Cardiac muscle cell (in vitro differentiated cells and primary cell): Measurements from ENCODE around the gene LYST. TPM values are rescaled to one million over a fixed set of nuclear protein-coding genes. Genes with fewer than 3 reads are reported as not detected.

Experiments used
- DNase-seq, 2 donors: peaks; one replicate each; pipeline versions ENCODE4 v3.0.0 to v3.0.0-alpha.2; 2010 to 2017; ENCODE audit warnings: low read depth in 1 of 2, low spot score in 1 of 2
- H3K27ac ChIP-seq: fragments of 200-600 bp; sonication (generic); 2 replicates; pipeline ENCODE4 v1.5.1; 2016
- H3K27me3 ChIP-seq: fragments of 200-600 bp; sonication (generic); 2 replicates; pipeline ENCODE4 v1.6.0; 2016; ENCODE audit warnings: control low read depth
- H3K36me3 ChIP-seq: fragments of 200-600 bp; sonication (generic); 2 replicates; pipeline ENCODE4 v1.5.1; 2016; ENCODE audit warnings: control low read depth
- H3K4me1 ChIP-seq: fragments of 200-600 bp; sonication (generic); 2 replicates; pipeline ENCODE4 v1.8.1; 2017; ENCODE audit warnings: low read depth, mild to moderate bottlenecking, mixed run types
- H3K4me3 ChIP-seq: fragments of 200-600 bp; sonication (generic); 2 replicates; pipeline ENCODE4 v1.5.1; 2016; ENCODE audit warnings: mild to moderate bottlenecking
- H3K9me3 ChIP-seq: fragments of 200-600 bp; sonication (generic); 2 replicates; pipeline ENCODE4 v1.5.1; 2017; ENCODE audit warnings: low read depth, mild to moderate bottlenecking, control low read depth
- CTCF ChIP-seq: IDR thresholded peaks from 2 replicates; pipeline ENCODE4 v1.5.1; 2012; ENCODE audit warnings: low read depth, mild to moderate bottlenecking, low read length
- polyA plus RNA-seq: library from polyadenylated mRNA; unstranded; fragments of >200 nt; fragmentation: Nextera tagmentation; extraction: Ambion mirVana; gene quantifications from 2 replicates; pipeline ENCODE4 v1.2.1, GENCODE V29; 2016
- total RNA-seq: library from RNA; depleted of rRNA; stranded (reverse); fragments of >200 nt; gene quantifications from 2 replicates; pipeline ENCODE4 v1.2.3, GENCODE V29; 2016

The LYST gene
- total and polyA plus RNA-seq, 2 experiments from 2014 or later = 4.5 to 5.2 TPM

- no peak for TF ChIP-seq CTCF
- Histone ChIP-seq H3K36me3 (no peaks in the 10 kb centered on the region), H3K9me3 (no peaks in the 10 kb centered on the region), H3K27me3 (no peaks in the 10 kb centered on the region), H3K4me1 (no peaks in the 10 kb centered on the region), H3K4me3 (no peak overlapping the region), H3K27ac (no peak overlapping the region)
- DNase-seq = no peak
Measured at GRCh38 chr1:235697508-235697907, 169.2 kb downstream of the LYST start.

- no peak for DNase-seq
- TF ChIP-seq CTCF = no peak
- Histone ChIP-seq H3K27ac (no peak overlapping the region), H3K4me1 (no peaks in the 10 kb centered on the region), H3K27me3 (no peaks in the 10 kb centered on the region), H3K9me3 (no peaks in the 10 kb centered on the region), H3K36me3 (no peaks in the 10 kb centered on the region), H3K4me3 (no peak overlapping the region)
Measured at GRCh38 chr1:235689356-235689755, 177.3 kb downstream of the LYST start.

GRCh38 chr1:235688096-235688495, 178.6 kb downstream of the LYST start:
- Histone ChIP-seq H3K4me1 (no peaks in the 10 kb centered on the region), H3K9me3 (no peaks in the 10 kb centered on the region), H3K27ac (no peak overlapping the region), H3K4me3 (no peak overlapping the region), H3K27me3 (no peaks in the 10 kb centered on the region), H3K36me3 (no peaks in the 10 kb centered on the region)
- no peak for TF ChIP-seq CTCF
- DNase-seq = no peak

GRCh38 chr1:235683653-235684052, 183.1 kb downstream of the LYST start:
- Histone ChIP-seq H3K4me3 (no peak overlapping the region), H3K9me3 (no peaks in the 10 kb centered on the region), H3K27ac (no peak overlapping the region), H3K4me1 (no peaks in the 10 kb centered on the region), H3K36me3 (no peaks in the 10 kb centered on the region), H3K27me3 (no peaks in the 10 kb centered on the region)
- DNase-seq = peak in 1 of 2 donors; percentile 4
- TF ChIP-seq CTCF = no peak

GRCh38 chr1:235682216-235682615, 184.5 kb downstream of the LYST start:
- H3K4me1 ChIP-seq = no peaks in the 10 kb centered on the region
- H3K27ac ChIP-seq = no peak overlapping the region
- H3K36me3 ChIP-seq = no peaks in the 10 kb centered on the region
- no peaks in the 10 kb centered on the region for H3K27me3 ChIP-seq
- no peaks in the 10 kb centered on the region for H3K9me3 ChIP-seq
- no peak for TF ChIP-seq CTCF
- H3K4me3 ChIP-seq = no peak overlapping the region
- no peak for DNase-seq

- Histone ChIP-seq H3K9me3 (no peaks in the 10 kb centered on the region), H3K4me3 (no peak overlapping the region), H3K36me3 (no peaks in the 10 kb centered on the region), H3K4me1 (no peaks in the 10 kb centered on the region), H3K27ac (no peak overlapping the region), H3K27me3 (no peaks in the 10 kb centered on the region)
- no peak for TF ChIP-seq CTCF
- no peak for DNase-seq
Measured at GRCh38 chr1:235679644-235680043, 187.1 kb downstream of the LYST start.
